DOHH2 (cell line): ENCODE data around the gene LGALS7.

Experiments
- H3F3A ChIP-seq: fragments of 200-600 bp; sonication (generic), shearing (Covaris generic); 2 replicates; pipeline ENCODE4 v1.6.0; 2016; ENCODE audit warnings: antibody characterized with exemption, mild to moderate bottlenecking; ENCODE audit not compliant: control insufficient read depth, insufficient read depth
- H3K27ac ChIP-seq: fragments of 200-600 bp; sonication (generic); 2 replicates; pipeline ENCODE4 v1.5.1; 2014; ENCODE audit warnings: low read depth, mild to moderate bottlenecking, low read length, moderate library complexity
- H3K27me3 ChIP-seq: fragments of 200-600 bp; sonication (generic); 2 replicates; pipeline ENCODE4 v1.6.1; 2014; ENCODE audit warnings: mild to moderate bottlenecking, low read length, mixed read lengths; ENCODE audit not compliant: control insufficient read depth
- H3K36me3 ChIP-seq: fragments of 200-600 bp; sonication (generic); 2 replicates; pipeline ENCODE4 v1.6.1; 2014; ENCODE audit warnings: mild to moderate bottlenecking, low read length, moderate library complexity, mixed read lengths; ENCODE audit not compliant: control insufficient read depth
- H3K4me1 ChIP-seq: fragments of 200-600 bp; sonication (generic); 2 replicates; pipeline ENCODE4 v1.6.1; 2014; ENCODE audit warnings: mild to moderate bottlenecking, low read length, mixed read lengths; ENCODE audit not compliant: control insufficient read depth
- H3K4me2 ChIP-seq: fragments of 200-600 bp; sonication (generic); 2 replicates; pipeline ENCODE4 v1.6.0; 2014; ENCODE audit warnings: mild to moderate bottlenecking, low read length, moderate library complexity
- H3K4me3 ChIP-seq: fragments of 200-600 bp; sonication (generic); 2 replicates; pipeline ENCODE4 v1.5.1; 2014; ENCODE audit warnings: mild to moderate bottlenecking, low read length, mixed read lengths
- H3K79me2 ChIP-seq: fragments of 200-600 bp; sonication (generic); 2 replicates; pipeline ENCODE4 v1.6.1; 2014; ENCODE audit warnings: mild to moderate bottlenecking, low read length, mixed read lengths; ENCODE audit not compliant: control insufficient read depth
- H3K9me2 ChIP-seq: fragments of 200-600 bp; sonication (generic); replicated peaks from 2 replicates; pipeline ENCODE4 v1.6.1; 2014; ENCODE audit warnings: mild to moderate bottlenecking, low read length, mixed read lengths; ENCODE audit not compliant: control insufficient read depth
- H3K9me3 ChIP-seq: fragments of 200-600 bp; sonication (generic); 2 replicates; pipeline ENCODE4 v1.6.1; 2014; ENCODE audit warnings: antibody characterized with exemption, low read length, mixed read lengths; ENCODE audit not compliant: control insufficient read depth, insufficient read depth
- H4K20me1 ChIP-seq: fragments of 200-600 bp; sonication (generic); 2 replicates; pipeline ENCODE4 v1.6.0; 2014; ENCODE audit warnings: low read depth, mild to moderate bottlenecking, antibody characterized with exemption, low read length, moderate library complexity; ENCODE audit not compliant: control insufficient read depth, insufficient read depth
- EZH2phosphoT487 ChIP-seq: fragments of 200-600 bp; sonication (generic); IDR thresholded peaks from 2 replicates; pipeline ENCODE4 v1.6.1; 2017; ENCODE audit warnings: borderline replicate concordance, mild to moderate bottlenecking, antibody characterized with exemption, low read length, moderate library complexity, mixed read lengths
- TF ChIP-seq, protein P1 (sequence below): fragments of 200-600 bp; sonication (generic); IDR thresholded peaks from one replicate; pipeline ENCODE4 v1.5.1; 2014; ENCODE audit warnings: antibody characterized with exemption, mild to moderate bottlenecking, low read depth, low read length; ENCODE audit not compliant: poor library complexity, severe bottlenecking

The LGALS7 gene

DNA sequence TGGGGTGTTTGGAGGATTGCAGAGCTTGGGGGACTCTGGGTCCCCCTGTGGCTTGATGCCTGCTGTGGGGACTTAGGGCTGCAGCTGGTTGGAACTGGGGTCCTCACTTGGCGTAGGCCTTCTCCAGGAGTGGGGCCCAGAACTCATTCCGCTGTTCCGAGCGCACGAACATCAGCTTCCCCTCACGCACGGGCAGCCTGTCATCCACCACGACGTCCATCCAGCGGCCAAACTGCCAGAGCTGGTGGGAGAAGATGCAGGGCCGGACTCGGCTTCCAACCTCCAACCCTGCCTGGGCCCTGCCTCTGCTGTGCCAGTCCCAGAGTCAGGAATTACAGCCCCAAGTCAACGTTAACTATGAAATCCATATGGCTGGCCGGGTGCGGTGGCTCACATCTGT is 31.6 kb downstream of the LGALS7 start:
- Histone ChIP-seq H3F3A (no peaks in the 10 kb centered on the region), H4K20me1 (no peaks in the 10 kb centered on the region), H3K27me3 (peaks cover 3% of the 10 kb centered on the region; the same call in 1 of the 2 replicates), H3K36me3 (no peaks in the 10 kb centered on the region), H3K9me3 (no peaks in the 10 kb centered on the region), H3K4me1 (peaks cover 8% of the 10 kb centered on the region), H3K79me2 (no peaks in the 10 kb centered on the region), H3K9me2 (no peaks in the 10 kb centered on the region), H3K27ac (no peak overlapping the region), H3K4me3 (no peak overlapping the region), H3K4me2 (no peak overlapping the region)
- no peak for TF ChIP-seq EZH2phosphoT487
- TF ChIP-seq, protein P1, sequence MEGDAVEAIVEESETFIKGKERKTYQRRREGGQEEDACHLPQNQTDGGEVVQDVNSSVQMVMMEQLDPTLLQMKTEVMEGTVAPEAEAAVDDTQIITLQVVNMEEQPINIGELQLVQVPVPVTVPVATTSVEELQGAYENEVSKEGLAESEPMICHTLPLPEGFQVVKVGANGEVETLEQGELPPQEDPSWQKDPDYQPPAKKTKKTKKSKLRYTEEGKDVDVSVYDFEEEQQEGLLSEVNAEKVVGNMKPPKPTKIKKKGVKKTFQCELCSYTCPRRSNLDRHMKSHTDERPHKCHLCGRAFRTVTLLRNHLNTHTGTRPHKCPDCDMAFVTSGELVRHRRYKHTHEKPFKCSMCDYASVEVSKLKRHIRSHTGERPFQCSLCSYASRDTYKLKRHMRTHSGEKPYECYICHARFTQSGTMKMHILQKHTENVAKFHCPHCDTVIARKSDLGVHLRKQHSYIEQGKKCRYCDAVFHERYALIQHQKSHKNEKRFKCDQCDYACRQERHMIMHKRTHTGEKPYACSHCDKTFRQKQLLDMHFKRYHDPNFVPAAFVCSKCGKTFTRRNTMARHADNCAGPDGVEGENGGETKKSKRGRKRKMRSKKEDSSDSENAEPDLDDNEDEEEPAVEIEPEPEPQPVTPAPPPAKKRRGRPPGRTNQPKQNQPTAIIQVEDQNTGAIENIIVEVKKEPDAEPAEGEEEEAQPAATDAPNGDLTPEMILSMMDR, result no peak

DNA sequence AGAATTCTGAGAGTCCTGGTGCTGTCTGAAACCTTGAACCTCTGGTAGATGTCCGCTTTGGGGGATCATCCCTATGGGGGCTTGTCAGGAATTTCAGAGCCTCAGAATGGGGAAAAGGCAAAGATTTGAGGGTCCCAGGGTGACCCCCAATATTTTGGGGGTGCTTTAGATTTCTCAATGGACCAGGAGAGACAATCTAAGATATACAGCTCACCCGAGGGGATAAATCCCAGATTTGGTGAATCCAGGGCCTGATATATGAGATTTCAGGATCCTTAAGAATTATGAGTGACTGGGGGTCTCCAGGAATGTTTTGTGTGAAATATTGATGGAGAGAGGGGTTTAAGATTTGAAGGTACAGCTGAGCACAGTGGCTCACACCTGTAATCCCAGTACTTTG is 32.4 kb downstream of the LGALS7 start:
- Histone ChIP-seq H4K20me1 (no peaks in the 10 kb centered on the region), H3F3A (no peaks in the 10 kb centered on the region), H3K27ac (no peak overlapping the region), H3K4me3 (no peak overlapping the region), H3K27me3 (peaks cover 3% of the 10 kb centered on the region; the same call in 1 of the 2 replicates), H3K4me2 (no peak overlapping the region), H3K4me1 (peaks cover 11% of the 10 kb centered on the region), H3K36me3 (no peaks in the 10 kb centered on the region), H3K9me3 (no peaks in the 10 kb centered on the region), H3K79me2 (no peaks in the 10 kb centered on the region), H3K9me2 (no peaks in the 10 kb centered on the region)
- TF ChIP-seq, protein P1, result no peak
- no peak for TF ChIP-seq EZH2phosphoT487

DNA sequence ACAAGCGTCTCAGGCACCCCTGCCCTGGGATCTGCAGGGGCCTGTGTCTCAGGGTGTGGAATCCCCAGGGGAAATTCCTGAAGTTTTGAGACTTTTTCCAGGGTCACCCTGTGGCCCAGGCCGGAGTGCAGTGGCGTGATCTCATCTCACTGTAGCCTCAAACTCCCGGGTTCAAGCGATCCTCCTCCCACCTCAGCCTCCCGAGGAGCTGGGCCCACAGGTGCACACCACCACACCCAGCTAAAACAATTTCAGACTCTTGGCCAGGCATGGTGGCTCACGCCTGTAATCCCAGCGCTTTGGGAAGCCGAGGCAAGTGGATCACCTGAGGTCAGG is 33.1 kb downstream of the LGALS7 start:
- Histone ChIP-seq H3F3A (peaks cover 2% of the 10 kb centered on the region; the same call in 1 of the 2 replicates), H3K36me3 (no peaks in the 10 kb centered on the region), H3K4me1 (peaks cover 14% of the 10 kb centered on the region), H3K27me3 (peaks cover 3% of the 10 kb centered on the region; the same call in 1 of the 2 replicates), H4K20me1 (no peaks in the 10 kb centered on the region), H3K79me2 (no peaks in the 10 kb centered on the region), H3K9me2 (no peaks in the 10 kb centered on the region), H3K27ac (no peak overlapping the region), H3K4me2 (no peak overlapping the region), H3K4me3 (no peak overlapping the region), H3K9me3 (no peaks in the 10 kb centered on the region)
- TF ChIP-seq EZH2phosphoT487, result no peak
- TF ChIP-seq, protein P1, result no peak
